ENCODE results near the gene GPR173.

DNA sequence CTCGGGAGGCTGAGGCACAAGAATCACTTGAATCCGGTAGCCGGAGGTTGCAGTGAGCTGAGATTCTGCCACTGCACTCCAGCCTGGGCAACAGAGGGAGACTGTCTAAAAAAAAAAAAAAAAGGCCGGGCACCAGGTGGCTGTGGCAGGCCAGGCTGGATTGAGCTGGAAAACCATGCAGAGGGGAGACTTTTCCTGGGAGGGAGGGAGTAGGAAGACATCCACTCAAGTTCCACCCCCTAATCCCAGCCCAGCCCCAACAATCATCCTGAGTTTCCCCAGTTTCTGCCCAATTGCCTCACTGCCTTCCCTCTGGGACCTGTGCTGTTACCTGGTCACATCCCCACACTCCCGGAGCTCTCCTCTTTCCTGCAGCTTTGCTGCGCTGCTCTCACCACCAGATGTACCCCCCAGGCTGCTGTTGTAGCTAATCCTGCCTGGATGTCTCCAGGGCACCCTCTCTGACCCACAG lies 24.6 kb downstream of the GPR173 start:
- TF ChIP-seq, protein P1, sequence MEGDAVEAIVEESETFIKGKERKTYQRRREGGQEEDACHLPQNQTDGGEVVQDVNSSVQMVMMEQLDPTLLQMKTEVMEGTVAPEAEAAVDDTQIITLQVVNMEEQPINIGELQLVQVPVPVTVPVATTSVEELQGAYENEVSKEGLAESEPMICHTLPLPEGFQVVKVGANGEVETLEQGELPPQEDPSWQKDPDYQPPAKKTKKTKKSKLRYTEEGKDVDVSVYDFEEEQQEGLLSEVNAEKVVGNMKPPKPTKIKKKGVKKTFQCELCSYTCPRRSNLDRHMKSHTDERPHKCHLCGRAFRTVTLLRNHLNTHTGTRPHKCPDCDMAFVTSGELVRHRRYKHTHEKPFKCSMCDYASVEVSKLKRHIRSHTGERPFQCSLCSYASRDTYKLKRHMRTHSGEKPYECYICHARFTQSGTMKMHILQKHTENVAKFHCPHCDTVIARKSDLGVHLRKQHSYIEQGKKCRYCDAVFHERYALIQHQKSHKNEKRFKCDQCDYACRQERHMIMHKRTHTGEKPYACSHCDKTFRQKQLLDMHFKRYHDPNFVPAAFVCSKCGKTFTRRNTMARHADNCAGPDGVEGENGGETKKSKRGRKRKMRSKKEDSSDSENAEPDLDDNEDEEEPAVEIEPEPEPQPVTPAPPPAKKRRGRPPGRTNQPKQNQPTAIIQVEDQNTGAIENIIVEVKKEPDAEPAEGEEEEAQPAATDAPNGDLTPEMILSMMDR (conservative IDR thresholded peaks at IDR 0.05; ENCODE audit: low read depth in 2 of 2), result no peak
- no peak for TF ChIP-seq EZH2phosphoT487 (IDR thresholded peaks at IDR 0.05; ENCODE audit: unreplicated experiment)
- TF ChIP-seq, protein P2, sequence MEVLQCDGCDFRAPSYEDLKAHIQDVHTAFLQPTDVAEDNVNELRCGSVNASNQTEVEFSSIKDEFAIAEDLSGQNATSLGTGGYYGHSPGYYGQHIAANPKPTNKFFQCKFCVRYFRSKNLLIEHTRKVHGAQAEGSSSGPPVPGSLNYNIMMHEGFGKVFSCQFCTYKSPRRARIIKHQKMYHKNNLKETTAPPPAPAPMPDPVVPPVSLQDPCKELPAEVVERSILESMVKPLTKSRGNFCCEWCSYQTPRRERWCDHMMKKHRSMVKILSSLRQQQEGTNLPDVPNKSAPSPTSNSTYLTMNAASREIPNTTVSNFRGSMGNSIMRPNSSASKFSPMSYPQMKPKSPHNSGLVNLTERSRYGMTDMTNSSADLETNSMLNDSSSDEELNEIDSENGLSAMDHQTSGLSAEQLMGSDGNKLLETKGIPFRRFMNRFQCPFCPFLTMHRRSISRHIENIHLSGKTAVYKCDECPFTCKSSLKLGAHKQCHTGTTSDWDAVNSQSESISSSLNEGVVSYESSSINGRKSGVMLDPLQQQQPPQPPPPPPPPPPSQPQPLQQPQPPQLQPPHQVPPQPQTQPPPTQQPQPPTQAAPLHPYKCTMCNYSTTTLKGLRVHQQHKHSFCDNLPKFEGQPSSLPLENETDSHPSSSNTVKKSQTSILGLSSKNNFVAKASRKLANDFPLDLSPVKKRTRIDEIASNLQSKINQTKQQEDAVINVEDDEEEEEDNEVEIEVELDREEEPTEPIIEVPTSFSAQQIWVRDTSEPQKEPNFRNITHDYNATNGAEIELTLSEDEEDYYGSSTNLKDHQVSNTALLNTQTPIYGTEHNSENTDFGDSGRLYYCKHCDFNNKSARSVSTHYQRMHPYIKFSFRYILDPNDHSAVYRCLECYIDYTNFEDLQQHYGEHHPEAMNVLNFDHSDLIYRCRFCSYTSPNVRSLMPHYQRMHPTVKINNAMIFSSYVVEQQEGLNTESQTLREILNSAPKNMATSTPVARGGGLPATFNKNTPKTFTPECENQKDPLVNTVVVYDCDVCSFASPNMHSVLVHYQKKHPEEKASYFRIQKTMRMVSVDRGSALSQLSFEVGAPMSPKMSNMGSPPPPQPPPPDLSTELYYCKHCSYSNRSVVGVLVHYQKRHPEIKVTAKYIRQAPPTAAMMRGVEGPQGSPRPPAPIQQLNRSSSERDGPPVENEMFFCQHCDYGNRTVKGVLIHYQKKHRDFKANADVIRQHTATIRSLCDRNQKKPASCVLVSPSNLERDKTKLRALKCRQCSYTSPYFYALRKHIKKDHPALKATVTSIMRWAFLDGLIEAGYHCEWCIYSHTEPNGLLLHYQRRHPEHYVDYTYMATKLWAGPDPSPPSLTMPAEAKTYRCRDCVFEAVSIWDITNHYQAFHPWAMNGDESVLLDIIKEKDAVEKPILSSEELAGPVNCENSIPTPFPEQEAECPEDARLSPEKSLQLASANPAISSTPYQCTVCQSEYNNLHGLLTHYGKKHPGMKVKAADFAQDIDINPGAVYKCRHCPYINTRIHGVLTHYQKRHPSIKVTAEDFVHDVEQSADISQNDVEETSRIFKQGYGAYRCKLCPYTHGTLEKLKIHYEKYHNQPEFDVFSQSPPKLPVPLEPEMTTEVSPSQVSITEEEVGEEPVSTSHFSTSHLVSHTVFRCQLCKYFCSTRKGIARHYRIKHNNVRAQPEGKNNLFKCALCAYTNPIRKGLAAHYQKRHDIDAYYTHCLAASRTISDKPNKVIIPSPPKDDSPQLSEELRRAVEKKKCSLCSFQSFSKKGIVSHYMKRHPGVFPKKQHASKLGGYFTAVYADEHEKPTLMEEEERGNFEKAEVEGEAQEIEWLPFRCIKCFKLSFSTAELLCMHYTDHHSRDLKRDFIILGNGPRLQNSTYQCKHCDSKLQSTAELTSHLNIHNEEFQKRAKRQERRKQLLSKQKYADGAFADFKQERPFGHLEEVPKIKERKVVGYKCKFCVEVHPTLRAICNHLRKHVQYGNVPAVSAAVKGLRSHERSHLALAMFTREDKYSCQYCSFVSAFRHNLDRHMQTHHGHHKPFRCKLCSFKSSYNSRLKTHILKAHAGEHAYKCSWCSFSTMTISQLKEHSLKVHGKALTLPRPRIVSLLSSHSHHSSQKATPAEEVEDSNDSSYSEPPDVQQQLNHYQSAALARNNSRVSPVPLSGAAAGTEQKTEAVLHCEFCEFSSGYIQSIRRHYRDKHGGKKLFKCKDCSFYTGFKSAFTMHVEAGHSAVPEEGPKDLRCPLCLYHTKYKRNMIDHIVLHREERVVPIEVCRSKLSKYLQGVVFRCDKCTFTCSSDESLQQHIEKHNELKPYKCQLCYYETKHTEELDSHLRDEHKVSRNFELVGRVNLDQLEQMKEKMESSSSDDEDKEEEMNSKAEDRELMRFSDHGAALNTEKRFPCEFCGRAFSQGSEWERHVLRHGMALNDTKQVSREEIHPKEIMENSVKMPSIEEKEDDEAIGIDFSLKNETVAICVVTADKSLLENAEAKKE (CRISPR knock-in tag; IDR thresholded peaks at IDR 0.05), result no peak
